GM12878 (cell line): ENCODE results near the gene PLEKHH1. TPM values are rescaled to one million over a fixed set of nuclear protein-coding genes. Genes with fewer than 3 reads are reported as not detected.

Experiments
- ATAC-seq: fragments of 200-7000 bp; cut with Tn5 transposase; 3 replicates; pipeline ENCODE4 v1.9.1; 2020; ENCODE audit warnings: mild to moderate bottlenecking, moderate library complexity
- BruUV-seq: library from RNA; stranded (reverse); fragments of 400-500 nt; replicated peaks from 2 replicates; lab custom pipeline; 2021; lab: Mats Ljungman, UMichigan
- CTCF ChIA-PET: fragments of 300-600 bp; sonication (Branson Sonifier 250); formaldehyde crosslinking; extraction: SDS; loops from one replicate; lab custom pipeline; 2021; ENCODE audit warnings: inconsistent platforms; lab: Yijun Ruan, JAX
- POLR2A ChIA-PET: fragments of 350-600 bp; formaldehyde crosslinking; extraction: SDS; loops from one replicate; lab custom pipeline; 2021; ENCODE audit warnings: inconsistent platforms; lab: Charles Lee
- RAD21 ChIA-PET: fragments of 300-600 bp; sonication (Branson Sonifier 250); formaldehyde crosslinking; loops from one replicate; lab custom pipeline; 2023; ENCODE audit warnings: antibody characterized with exemption; ENCODE audit not compliant: unreplicated experiment; lab: Charles Lee
- SMC1A ChIA-PET: fragments of 300-600 bp; sonication (Branson Sonifier 250); formaldehyde crosslinking; loops from one replicate; lab custom pipeline; 2023; ENCODE audit not compliant: unreplicated experiment, uncharacterized antibody; lab: Charles Lee
- DNase-seq: peaks from one replicate; pipeline ENCODE4 v3.0.0-alpha.2; 2011; ENCODE audit warnings: low read depth, low spot score
- FAIRE-seq: peaks from 3 replicates; lab custom pipeline; 2011; peaks lifted over from hg19 to GRCh38; lab: Jason Lieb, UNC
- H2AFZ ChIP-seq: 2 replicates; pipeline ENCODE4 v1.6.0; 2011; ENCODE audit warnings: low read depth, low read length, control low read depth; ENCODE audit not compliant: control insufficient read depth
- H3K27ac ChIP-seq: 2 replicates; pipeline ENCODE4 v1.5.1; 2011; ENCODE audit warnings: control low read depth; ENCODE audit not compliant: control insufficient read depth, insufficient read depth
- H3K27me3 ChIP-seq, 2 experiments: replicated peaks in 1 of 2; 2 replicates each; pipeline versions ENCODE4 v1.6.0 to v1.6.1; 2011; ENCODE audit warnings: low read length in 1 of 2; ENCODE audit not compliant: control insufficient read depth in 2 of 2, insufficient read depth in 2 of 2
- H3K36me3 ChIP-seq, 2 experiments: 2 replicates each; pipeline ENCODE4 v1.5.1; 2011; ENCODE audit warnings: low read length in 1 of 2; ENCODE audit not compliant: control insufficient read depth in 2 of 2, insufficient read depth in 2 of 2
- H3K4me1 ChIP-seq: 2 replicates; pipeline ENCODE4 v1.6.1; 2011; ENCODE audit warnings: mild to moderate bottlenecking, low read length, moderate library complexity, mixed read lengths; ENCODE audit not compliant: control insufficient read depth, insufficient read depth
- H3K4me2 ChIP-seq: 2 replicates; pipeline ENCODE4 v1.6.0; 2011; ENCODE audit warnings: control low read depth; ENCODE audit not compliant: control insufficient read depth, insufficient read depth
- H3K4me3 ChIP-seq: fragments of 200-600 bp; sonication (generic); 2 replicates; pipeline ENCODE4 v1.5.1; 2016
- H3K79me2 ChIP-seq: 2 replicates; pipeline ENCODE4 v1.6.0; 2011; ENCODE audit warnings: low read length; ENCODE audit not compliant: control insufficient read depth, insufficient read depth
- H3K9ac ChIP-seq: 2 replicates; pipeline ENCODE4 v1.8.0; 2011; ENCODE audit warnings: low read length, control low read depth, mixed read lengths; ENCODE audit not compliant: control insufficient read depth, insufficient read depth
- H3K9me3 ChIP-seq: replicated peaks from 3 replicates; pipeline ENCODE4 v1.5.1; 2011; ENCODE audit warnings: mild to moderate bottlenecking, low read length; ENCODE audit not compliant: control insufficient read depth, insufficient read depth
- H4K20me1 ChIP-seq: 2 replicates; pipeline ENCODE4 v1.6.0; 2011; ENCODE audit not compliant: control insufficient read depth, insufficient read depth
- CBX3 ChIP-seq: fragments of 200-600 bp; sonication (generic); IDR thresholded peaks from 2 replicates; pipeline ENCODE4 v1.6.1; 2016; ENCODE audit warnings: low read depth, borderline replicate concordance
- CBX5 ChIP-seq: sonication (generic); IDR thresholded peaks from 2 replicates; pipeline ENCODE4 v1.6.1; 2016; ENCODE audit warnings: low read depth, moderate library complexity, mild to moderate bottlenecking, inconsistent platforms
- CREM ChIP-seq: IDR thresholded peaks from 2 replicates; pipeline ENCODE4 v1.6.1; 2014; ENCODE audit warnings: antibody characterized with exemption, low read depth
- MTA3 ChIP-seq: IDR thresholded peaks from 2 replicates; pipeline ENCODE4 v1.6.1; 2012; ENCODE audit warnings: low read length, inconsistent platforms, borderline replicate concordance
- PAX5 ChIP-seq: IDR thresholded peaks from 2 replicates; pipeline ENCODE4 v1.6.1; 2011; ENCODE audit warnings: low read depth, low read length, borderline replicate concordance
- WGBS: methylation state at CpG from one replicate; pipeline ENCODE4 v1.1.6; 2016; ENCODE audit warnings: low lambda C conversion rate; ENCODE audit not compliant: insufficient replicate concordance, insufficient coverage; ENCODE audit errors: missing lambda C conversion rate; 5-methylcytosine and 5-hydroxymethylcytosine counted together
- in situ Hi-C: fragments of 300-500 bp; cut with MboI; formaldehyde crosslinking; loops from 9 replicates; pipeline ENCODE4 v1.14.3; 2018; ENCODE audit warnings: mixed read lengths
- intact Hi-C: fragments of 100-400 bp; cut with micrococcal nuclease; formaldehyde crosslinking; loops from one replicate; pipeline ENCODE4 v1.14.2; 2022; ENCODE audit not compliant: unreplicated experiment
- polyA plus RNA-seq, 11 experiments: library from polyadenylated mRNA; depleted of rRNA in 4 of 11; unstranded in 6 of 11; stranded (reverse) in 5 of 11; fragments of >200 nt; fragmentation: Nextera tagmentation in 4 of 11; fragmentation: Illumina TruSeq in 1 of 11; extraction: Ambion mirVana in 4 of 11; extraction: Trizol in 1 of 11; gene quantifications; 1 replicate in 1 of 11; 2 replicates in 10 of 11; pipeline versions ENCODE4 v1.2.1 to v1.2.3, GENCODE V29; 2011 to 2016; ENCODE audit warnings: inconsistent platforms in 2 of 11, missing spikeins in 2 of 11, low read depth in 1 of 11
- total RNA-seq, 4 experiments: library from RNA; depleted of rRNA in 3 of 4; stranded (reverse); fragments of >200 nt in 3 of 4; fragmentation: Illumina TruSeq in 1 of 4; extraction: Trizol in 1 of 4; gene quantifications; 2 replicates each; pipeline versions ENCODE4 v1.2.1 to v1.2.3, GENCODE V29; 2013 to 2021
- TF ChIP-seq, protein P1 (sequence below): IDR thresholded peaks from 2 replicates; pipeline ENCODE4 v1.6.1; 2011; ENCODE audit warnings: mild to moderate bottlenecking, low read depth, low read length, moderate library complexity; ENCODE audit not compliant: insufficient replicate concordance
- TF ChIP-seq, protein P2 (sequence below): fragments of 450-650 bp; IDR thresholded peaks from 2 replicates; pipeline ENCODE4 v1.6.1; 2014; ENCODE audit warnings: mild to moderate bottlenecking
- TF ChIP-seq, protein P3 (sequence below): IDR thresholded peaks from 2 replicates; pipeline ENCODE4 v1.6.1; 2012; ENCODE audit warnings: low read depth, low read length, improper control_type of control experiment
- TF ChIP-seq, protein P4 (sequence below): IDR thresholded peaks from 2 replicates; pipeline ENCODE4 v1.6.1; 2011; ENCODE audit warnings: low read depth, mild to moderate bottlenecking, low read length, moderate library complexity, borderline replicate concordance; ENCODE audit errors: extremely low read depth
- TF ChIP-seq, protein P5 (sequence below): fragments of 450-650 bp; conservative IDR thresholded peaks from 2 replicates; pipeline ENCODE4 v1.6.1; 2017; ENCODE audit warnings: mild to moderate bottlenecking, moderate library complexity

The PLEKHH1 gene
- total and polyA plus RNA-seq, 10 of the 15 experiments (the other 5 are each of a cell fraction or from before 2014, with no cell fraction given) = 0.11 to 0.95 (median 0.41) TPM

DNA sequence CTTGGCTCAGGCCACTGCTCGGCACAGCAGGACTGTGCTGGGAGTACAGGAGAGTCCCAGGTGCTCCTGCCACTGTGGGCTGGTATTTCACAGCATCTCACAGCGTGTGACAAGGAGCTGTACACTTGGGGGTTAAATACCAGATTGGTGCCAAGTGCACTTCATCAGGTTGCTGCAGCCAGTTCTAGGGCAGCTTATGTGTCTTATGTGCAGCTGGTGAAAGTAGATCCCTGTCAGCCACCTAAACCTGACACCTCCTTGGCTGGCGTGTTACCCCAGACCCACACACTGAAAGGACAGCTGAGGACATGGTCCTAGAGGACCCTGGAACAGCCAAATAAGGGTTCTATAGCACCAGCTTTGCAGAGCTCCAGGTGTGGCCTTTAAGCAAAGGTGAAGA lies 18.9 kb downstream of the PLEKHH1 start:
- DNase-seq (no peak), ATAC-seq (no peak), FAIRE-seq (no peak)
- intact Hi-C loops (no loop called here), in situ Hi-C loops (no loop called here)
- ChIA-PET RAD21 (no interaction called here), POLR2A (no interaction called here), SMC1A (interaction anchor here (0.9 to 1.5 kb wide), 4 partner anchors 8 to 123 kb away, joined by 3 to 4 read pairs (median 3); partner anchors contain the start of gene PLEKHH1), CTCF (interaction anchor here (1.7 to 2.4 kb wide), 3 partner anchors 20 to 124 kb away, joined by 5 to 7 read pairs (median 6); no protein-coding TSS in a partner anchor)
- H3K27ac ChIP-seq = no peak overlapping the region
- no peaks in the 10 kb centered on the region for H3K36me3 ChIP-seq
- H3K4me2 ChIP-seq = no peak overlapping the region
- H2AFZ ChIP-seq = no peak overlapping the region
- no peaks in the 10 kb centered on the region for H3K79me2 ChIP-seq
- TF ChIP-seq, protein P1, sequence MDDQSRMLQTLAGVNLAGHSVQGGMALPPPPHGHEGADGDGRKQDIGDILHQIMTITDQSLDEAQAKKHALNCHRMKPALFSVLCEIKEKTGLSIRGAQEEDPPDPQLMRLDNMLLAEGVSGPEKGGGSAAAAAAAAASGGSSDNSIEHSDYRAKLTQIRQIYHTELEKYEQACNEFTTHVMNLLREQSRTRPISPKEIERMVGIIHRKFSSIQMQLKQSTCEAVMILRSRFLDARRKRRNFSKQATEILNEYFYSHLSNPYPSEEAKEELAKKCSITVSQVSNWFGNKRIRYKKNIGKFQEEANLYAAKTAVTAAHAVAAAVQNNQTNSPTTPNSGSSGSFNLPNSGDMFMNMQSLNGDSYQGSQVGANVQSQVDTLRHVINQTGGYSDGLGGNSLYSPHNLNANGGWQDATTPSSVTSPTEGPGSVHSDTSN = no peak
- TF ChIP-seq MTA3 (no peak), CBX3 (no peak), CBX5 (no peak), PAX5 (no peak), CREM (no peak)
- TF ChIP-seq, protein P2, sequence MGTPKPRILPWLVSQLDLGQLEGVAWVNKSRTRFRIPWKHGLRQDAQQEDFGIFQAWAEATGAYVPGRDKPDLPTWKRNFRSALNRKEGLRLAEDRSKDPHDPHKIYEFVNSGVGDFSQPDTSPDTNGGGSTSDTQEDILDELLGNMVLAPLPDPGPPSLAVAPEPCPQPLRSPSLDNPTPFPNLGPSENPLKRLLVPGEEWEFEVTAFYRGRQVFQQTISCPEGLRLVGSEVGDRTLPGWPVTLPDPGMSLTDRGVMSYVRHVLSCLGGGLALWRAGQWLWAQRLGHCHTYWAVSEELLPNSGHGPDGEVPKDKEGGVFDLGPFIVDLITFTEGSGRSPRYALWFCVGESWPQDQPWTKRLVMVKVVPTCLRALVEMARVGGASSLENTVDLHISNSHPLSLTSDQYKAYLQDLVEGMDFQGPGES = no peak
- TF ChIP-seq, protein P3, sequence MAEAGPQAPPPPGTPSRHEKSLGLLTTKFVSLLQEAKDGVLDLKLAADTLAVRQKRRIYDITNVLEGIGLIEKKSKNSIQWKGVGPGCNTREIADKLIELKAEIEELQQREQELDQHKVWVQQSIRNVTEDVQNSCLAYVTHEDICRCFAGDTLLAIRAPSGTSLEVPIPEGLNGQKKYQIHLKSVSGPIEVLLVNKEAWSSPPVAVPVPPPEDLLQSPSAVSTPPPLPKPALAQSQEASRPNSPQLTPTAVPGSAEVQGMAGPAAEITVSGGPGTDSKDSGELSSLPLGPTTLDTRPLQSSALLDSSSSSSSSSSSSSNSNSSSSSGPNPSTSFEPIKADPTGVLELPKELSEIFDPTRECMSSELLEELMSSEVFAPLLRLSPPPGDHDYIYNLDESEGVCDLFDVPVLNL = no peak
- TF ChIP-seq, protein P4, sequence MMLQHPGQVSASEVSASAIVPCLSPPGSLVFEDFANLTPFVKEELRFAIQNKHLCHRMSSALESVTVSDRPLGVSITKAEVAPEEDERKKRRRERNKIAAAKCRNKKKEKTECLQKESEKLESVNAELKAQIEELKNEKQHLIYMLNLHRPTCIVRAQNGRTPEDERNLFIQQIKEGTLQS = no peak
- TF ChIP-seq, protein P5, sequence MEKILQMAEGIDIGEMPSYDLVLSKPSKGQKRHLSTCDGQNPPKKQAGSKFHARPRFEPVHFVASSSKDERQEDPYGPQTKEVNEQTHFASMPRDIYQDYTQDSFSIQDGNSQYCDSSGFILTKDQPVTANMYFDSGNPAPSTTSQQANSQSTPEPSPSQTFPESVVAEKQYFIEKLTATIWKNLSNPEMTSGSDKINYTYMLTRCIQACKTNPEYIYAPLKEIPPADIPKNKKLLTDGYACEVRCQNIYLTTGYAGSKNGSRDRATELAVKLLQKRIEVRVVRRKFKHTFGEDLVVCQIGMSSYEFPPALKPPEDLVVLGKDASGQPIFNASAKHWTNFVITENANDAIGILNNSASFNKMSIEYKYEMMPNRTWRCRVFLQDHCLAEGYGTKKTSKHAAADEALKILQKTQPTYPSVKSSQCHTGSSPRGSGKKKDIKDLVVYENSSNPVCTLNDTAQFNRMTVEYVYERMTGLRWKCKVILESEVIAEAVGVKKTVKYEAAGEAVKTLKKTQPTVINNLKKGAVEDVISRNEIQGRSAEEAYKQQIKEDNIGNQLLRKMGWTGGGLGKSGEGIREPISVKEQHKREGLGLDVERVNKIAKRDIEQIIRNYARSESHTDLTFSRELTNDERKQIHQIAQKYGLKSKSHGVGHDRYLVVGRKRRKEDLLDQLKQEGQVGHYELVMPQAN = no peak
- no peaks in the 10 kb centered on the region for H4K20me1 ChIP-seq
- H3K27me3 ChIP-seq = peaks cover 0 to 4% of the 10 kb centered on the region in 2 experiments; a peak in 1 of 4 replicates
- H3K4me3 ChIP-seq = no peak overlapping the region
- no TSS peak for BruUV-seq
- H3K9me3 ChIP-seq = no peaks in the 10 kb centered on the region
- WGBS = 45% methylated on average over 3 of the region's 3 CpGs
- no peaks in the 10 kb centered on the region for H3K4me1 ChIP-seq
- no peak overlapping the region for H3K9ac ChIP-seq
